A673 (cell line): ENCODE results near the gene APOBEC2. TPM values are rescaled to one million over a fixed set of nuclear protein-coding genes. Genes with fewer than 3 reads are reported as not detected.

Experiments used
- BruUV-seq: library from RNA; stranded (reverse); fragments of 400-500 nt; replicated peaks from 2 replicates; lab custom pipeline; 2021; lab: Mats Ljungman, UMichigan
- CTCF ChIA-PET: fragments of 300-600 bp; sonication (Branson Sonifier 250); formaldehyde crosslinking; loops from one replicate; lab custom pipeline; 2022; ENCODE audit warnings: antibody characterized with exemption; lab: Charles Lee
- POLR2A ChIA-PET: fragments of 300-600 bp; sonication (Branson Sonifier 250); formaldehyde crosslinking; loops from one replicate; lab custom pipeline; 2022; ENCODE audit warnings: antibody characterized with exemption; ENCODE audit not compliant: low non-redundant PET; lab: Charles Lee
- DNase-seq: peaks from one replicate; pipeline ENCODE4 v3.0.0-alpha.2; 2015; ENCODE audit warnings: low spot score
- H3K27ac ChIP-seq: fragments of 200-600 bp; sonication (generic); 2 replicates; pipeline ENCODE4 v1.5.1; 2016; ENCODE audit warnings: mixed run types, low read depth, mild to moderate bottlenecking, mixed read lengths, antibody characterized with exemption, low read length; ENCODE audit not compliant: poor library complexity, severe bottlenecking
- H3K27me3 ChIP-seq: fragments of 200-600 bp; sonication (generic); replicated peaks from 2 replicates; pipeline ENCODE4 v1.6.1; 2017; ENCODE audit warnings: mixed run types, low read depth, mild to moderate bottlenecking, mixed read lengths, antibody characterized with exemption, low read length; ENCODE audit not compliant: insufficient read depth, poor library complexity
- H3K36me3 ChIP-seq: fragments of 200-600 bp; sonication (generic); 2 replicates; pipeline ENCODE4 v1.6.1; 2016; ENCODE audit warnings: mixed run types, mild to moderate bottlenecking, mixed read lengths, antibody characterized with exemption, low read length; ENCODE audit not compliant: insufficient read depth, poor library complexity, severe bottlenecking
- H3K4me1 ChIP-seq: fragments of 200-600 bp; sonication (generic); 2 replicates; pipeline ENCODE4 v1.6.1; 2017; ENCODE audit warnings: mixed run types, mild to moderate bottlenecking, mixed read lengths, antibody characterized with exemption, low read length; ENCODE audit not compliant: insufficient read depth, poor library complexity, severe bottlenecking
- H3K4me3 ChIP-seq: fragments of 200-600 bp; sonication (generic); 2 replicates; pipeline ENCODE4 v1.5.1; 2016; ENCODE audit warnings: low read depth, mixed run types, mild to moderate bottlenecking, mixed read lengths, low read length; ENCODE audit not compliant: poor library complexity, severe bottlenecking
- H3K9me3 ChIP-seq: fragments of 200-600 bp; sonication (generic); 2 replicates; pipeline ENCODE4 v1.6.1; 2016; ENCODE audit warnings: mixed run types, low read depth, mild to moderate bottlenecking, mixed read lengths, antibody characterized with exemption, low read length; ENCODE audit not compliant: poor library complexity, severe bottlenecking
- EZH2 ChIP-seq: fragments of 200-600 bp; sonication (generic); IDR thresholded peaks from 2 replicates; pipeline ENCODE4 v1.6.1; 2017; ENCODE audit warnings: borderline replicate concordance, low read depth, mild to moderate bottlenecking, mixed read lengths, antibody characterized with exemption, low read length; ENCODE audit not compliant: poor library complexity, severe bottlenecking
- intact Hi-C: fragments of 100-400 bp; cut with micrococcal nuclease; formaldehyde crosslinking; loops from one replicate; pipeline ENCODE4 v1.10.0; 2022; ENCODE audit not compliant: unreplicated experiment
- total RNA-seq: library from RNA; stranded (reverse); gene quantifications from 2 replicates; pipeline ENCODE4 v1.2.3, GENCODE V29; 2021
- TF ChIP-seq, protein P1 (sequence below): fragments of 300-800, 200-600 bp; sonication (generic); conservative IDR thresholded peaks from 2 replicates; pipeline ENCODE4 v1.5.1; 2017; ENCODE audit warnings: low read depth, mild to moderate bottlenecking, antibody characterized with exemption, low read length, moderate library complexity, mixed read lengths

APOBEC2 gene
- total RNA-seq, 1 experiment from 2014 or later: not detected

DNA sequence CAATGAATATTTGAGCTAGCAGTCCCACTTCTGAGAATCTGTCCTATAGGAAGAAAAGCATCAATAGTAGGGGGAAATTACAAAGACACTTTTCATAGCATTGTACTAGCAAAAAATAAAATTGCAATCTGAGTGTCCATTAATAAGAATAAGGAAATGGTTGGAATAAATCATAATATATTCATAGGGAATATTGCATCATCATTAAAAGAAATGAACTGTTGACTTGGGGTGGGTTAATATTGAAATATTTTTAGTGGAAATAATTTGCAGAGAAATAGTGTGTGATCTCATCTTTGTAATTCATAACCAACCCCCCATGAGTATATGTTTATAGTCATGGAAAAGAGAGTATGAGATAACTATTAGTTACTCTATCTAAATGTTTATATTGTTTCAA lies 32.2 kb downstream of the APOBEC2 start:
- no peak overlapping the region for H3K27ac ChIP-seq

DNA sequence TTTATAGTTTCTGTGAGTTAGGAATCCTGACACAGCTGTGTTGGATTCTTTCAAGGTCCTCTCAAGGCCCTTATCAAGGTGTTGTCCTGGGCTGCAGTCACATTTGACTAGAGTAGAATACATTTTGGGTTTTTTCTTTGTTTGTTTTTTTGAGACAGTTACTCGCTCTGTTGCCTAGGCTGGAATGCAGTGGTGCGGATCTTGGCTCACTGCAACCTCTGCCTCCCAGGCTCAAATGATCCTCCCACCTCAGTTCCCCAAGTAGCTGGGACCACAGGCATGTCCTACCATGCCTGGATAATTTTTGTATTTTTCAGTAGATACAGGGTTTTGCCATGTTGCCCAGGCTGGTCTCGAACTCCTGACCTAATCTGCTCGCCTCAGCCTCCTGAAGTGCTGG lies 35.4 kb downstream of the APOBEC2 start:
- intact Hi-C loops: no loop called here
- DNase-seq: no peak
- no peak for TF ChIP-seq EZH2
- TF ChIP-seq, protein P1, sequence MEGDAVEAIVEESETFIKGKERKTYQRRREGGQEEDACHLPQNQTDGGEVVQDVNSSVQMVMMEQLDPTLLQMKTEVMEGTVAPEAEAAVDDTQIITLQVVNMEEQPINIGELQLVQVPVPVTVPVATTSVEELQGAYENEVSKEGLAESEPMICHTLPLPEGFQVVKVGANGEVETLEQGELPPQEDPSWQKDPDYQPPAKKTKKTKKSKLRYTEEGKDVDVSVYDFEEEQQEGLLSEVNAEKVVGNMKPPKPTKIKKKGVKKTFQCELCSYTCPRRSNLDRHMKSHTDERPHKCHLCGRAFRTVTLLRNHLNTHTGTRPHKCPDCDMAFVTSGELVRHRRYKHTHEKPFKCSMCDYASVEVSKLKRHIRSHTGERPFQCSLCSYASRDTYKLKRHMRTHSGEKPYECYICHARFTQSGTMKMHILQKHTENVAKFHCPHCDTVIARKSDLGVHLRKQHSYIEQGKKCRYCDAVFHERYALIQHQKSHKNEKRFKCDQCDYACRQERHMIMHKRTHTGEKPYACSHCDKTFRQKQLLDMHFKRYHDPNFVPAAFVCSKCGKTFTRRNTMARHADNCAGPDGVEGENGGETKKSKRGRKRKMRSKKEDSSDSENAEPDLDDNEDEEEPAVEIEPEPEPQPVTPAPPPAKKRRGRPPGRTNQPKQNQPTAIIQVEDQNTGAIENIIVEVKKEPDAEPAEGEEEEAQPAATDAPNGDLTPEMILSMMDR: no peak
- Histone ChIP-seq H3K4me3 (no peak overlapping the region), H3K27ac (no peak overlapping the region), H3K27me3 (no peaks in the 10 kb centered on the region), H3K36me3 (peaks cover 78% of the 10 kb centered on the region), H3K9me3 (no peaks in the 10 kb centered on the region), H3K4me1 (no peaks in the 10 kb centered on the region)
- POLR2A ChIA-PET: no interaction called here
- no TSS peak for BruUV-seq
- CTCF ChIA-PET: no interaction called here

More for the DNA sequence above, 32.2 kb downstream of the APOBEC2 start:
- POLR2A ChIA-PET: no interaction called here
- H3K36me3 ChIP-seq: peaks cover 54% of the 10 kb centered on the region
- H3K9me3 ChIP-seq: no peaks in the 10 kb centered on the region
- no peaks in the 10 kb centered on the region for H3K27me3 ChIP-seq
- TF ChIP-seq EZH2: no peak
- TF ChIP-seq, protein P1: no peak
- no peak for DNase-seq
- BruUV-seq: no TSS peak
- H3K4me1 ChIP-seq: no peaks in the 10 kb centered on the region
- CTCF ChIA-PET: no interaction called here
- intact Hi-C loops: no loop called here
- no peak overlapping the region for H3K4me3 ChIP-seq

DNA sequence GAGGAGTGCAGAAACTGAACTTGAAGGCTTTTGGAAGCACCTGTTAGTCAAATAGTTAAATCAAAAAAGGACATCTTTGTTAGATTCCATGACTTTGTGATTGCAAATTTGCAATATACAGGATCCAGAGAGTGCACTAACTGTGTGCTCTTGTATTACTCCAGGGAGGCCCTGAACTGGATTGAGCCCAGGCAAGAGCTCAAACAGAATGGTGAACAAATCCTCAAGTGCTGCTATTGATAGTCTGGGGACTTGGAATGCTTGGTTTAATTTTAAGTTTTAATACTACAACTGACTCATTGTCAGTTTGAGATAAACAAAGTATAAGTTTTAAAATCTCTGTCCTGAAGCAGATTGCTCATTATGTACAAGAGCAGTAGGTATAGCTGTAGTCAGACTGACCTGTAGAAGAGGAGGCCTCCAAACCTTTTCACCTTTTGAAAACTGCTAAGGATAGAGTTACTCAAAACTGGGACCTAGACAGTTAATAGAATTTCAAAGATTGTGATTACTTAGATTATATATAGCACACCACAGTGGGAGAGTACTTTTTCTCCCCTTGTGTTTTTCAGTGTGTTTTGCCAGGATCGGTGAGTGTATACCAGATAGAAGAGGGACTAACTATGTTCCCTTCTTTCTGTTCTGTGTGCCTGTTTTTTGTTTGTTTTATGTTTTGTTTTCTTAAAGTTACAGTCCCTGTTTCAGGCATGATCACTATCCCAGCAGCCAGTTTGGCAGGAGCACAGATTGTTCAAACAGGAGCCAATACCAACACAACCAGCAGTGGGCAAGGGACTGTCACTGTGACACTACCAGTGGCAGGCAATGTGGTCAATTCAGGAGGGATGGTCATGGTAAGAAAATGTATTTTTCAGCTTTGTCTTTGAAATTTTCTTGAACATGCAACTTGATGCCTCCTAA lies 38.1 kb downstream of the APOBEC2 start:
- no peak overlapping the region for H3K4me3 ChIP-seq
- intact Hi-C loops: no loop called here
- H3K4me1 ChIP-seq: no peaks in the 10 kb centered on the region
- ChIA-PET POLR2A (no interaction called here), CTCF (no interaction called here)
- no TSS peak for BruUV-seq
- no peaks in the 10 kb centered on the region for H3K27me3 ChIP-seq
- peaks cover 84% of the 10 kb centered on the region for H3K36me3 ChIP-seq
- H3K9me3 ChIP-seq: no peaks in the 10 kb centered on the region
- no peak for TF ChIP-seq EZH2
- TF ChIP-seq, protein P1: no peak
- no peak for DNase-seq
- H3K27ac ChIP-seq: peak overlapping the region; percentile 5
